HepG2 (cell line): ENCODE results near the gene CARHSP1. TPM values are rescaled to one million over a fixed set of nuclear protein-coding genes. Genes with fewer than 3 reads are reported as not detected.

Source experiments
- ARID5B ChIP-seq: IDR thresholded peaks from 2 replicates; pipeline ENCODE4 v1.4.0; 2020; ENCODE audit warnings: mild to moderate bottlenecking, missing genetic modification reagents
- MYPOP ChIP-seq: sonication (generic); formaldehyde crosslinking; IDR thresholded peaks from 2 replicates; pipeline ENCODE4 v1.8.1; 2023; ENCODE audit warnings: mild to moderate bottlenecking, moderate library complexity, missing genetic modification reagents
- NPAS2 ChIP-seq: sonication (generic); formaldehyde crosslinking; IDR thresholded peaks from 2 replicates; pipeline ENCODE4 v1.8.0; 2022; ENCODE audit warnings: mild to moderate bottlenecking, missing genetic modification reagents, borderline replicate concordance
- PCBP1 ChIP-seq: fragments of 200-400 bp; formaldehyde crosslinking; IDR thresholded peaks from 2 replicates; pipeline ENCODE4 v1.6.1; 2017; ENCODE audit warnings: mild to moderate bottlenecking, low read depth, low read length, borderline replicate concordance
- PHF21A ChIP-seq: sonication (generic); formaldehyde crosslinking; IDR thresholded peaks from 2 replicates; pipeline ENCODE4 v1.5.0; 2020; ENCODE audit warnings: mild to moderate bottlenecking, missing genetic modification reagents
- SOX6 ChIP-seq, 2 experiments: fragments of 450-650 bp in 1 of 2; sonication (generic) in 1 of 2; formaldehyde crosslinking in 1 of 2; IDR thresholded peaks; 2 replicates each; pipeline versions ENCODE4 v1.4.0 to v1.6.1; 2017 to 2020; ENCODE audit warnings: antibody characterized with exemption in 1 of 2, mild to moderate bottlenecking in 1 of 2, missing genetic modification reagents in 1 of 2
- STAT6 ChIP-seq: sonication (generic); formaldehyde crosslinking; IDR thresholded peaks from 2 replicates; pipeline ENCODE4 v1.4.0; 2020; ENCODE audit warnings: missing genetic modification reagents, mild to moderate bottlenecking, borderline replicate concordance
- TCF7 ChIP-seq: sonication (generic); IDR thresholded peaks from 2 replicates; pipeline ENCODE4 v1.6.1; 2016; ENCODE audit warnings: antibody characterized with exemption, low read depth
- ZNF18 ChIP-seq: sonication (generic); formaldehyde crosslinking; IDR thresholded peaks from 2 replicates; pipeline ENCODE4 v1.8.0; 2022; ENCODE audit warnings: mild to moderate bottlenecking, missing genetic modification reagents; ENCODE audit not compliant: insufficient replicate concordance
- ZNF598 ChIP-seq: sonication (generic); formaldehyde crosslinking; IDR thresholded peaks from 2 replicates; pipeline ENCODE4 v1.5.1; 2020; ENCODE audit warnings: mild to moderate bottlenecking, missing genetic modification reagents, borderline replicate concordance
- ZNF609 ChIP-seq: sonication (generic); formaldehyde crosslinking; IDR thresholded peaks from 2 replicates; pipeline ENCODE4 v1.4.0; 2020; ENCODE audit warnings: mild to moderate bottlenecking, missing genetic modification reagents, borderline replicate concordance
- ZNF619 ChIP-seq: sonication (generic); formaldehyde crosslinking; IDR thresholded peaks from 2 replicates; pipeline ENCODE4 v1.4.0; 2020; ENCODE audit warnings: mild to moderate bottlenecking, missing genetic modification reagents
- ZSCAN22 ChIP-seq: sonication (generic); formaldehyde crosslinking; IDR thresholded peaks from 2 replicates; pipeline ENCODE4 v1.4.0; 2020; ENCODE audit warnings: mild to moderate bottlenecking, missing genetic modification reagents
- ZSCAN30 ChIP-seq: sonication (generic); formaldehyde crosslinking; IDR thresholded peaks from 2 replicates; pipeline ENCODE4 v1.5.0; 2020; ENCODE audit warnings: mild to moderate bottlenecking, missing genetic modification reagents
- polyA plus RNA-seq, 8 experiments: library from polyadenylated mRNA; depleted of rRNA in 3 of 8; stranded (reverse) in 7 of 8; unstranded in 1 of 8; fragments of >200 nt; fragmentation: Illumina TruSeq in 4 of 8; extraction: Trizol in 4 of 8; gene quantifications; 2 replicates each; pipeline versions ENCODE4 v1.2.1 to v1.2.3, GENCODE V29; 2011 to 2016; ENCODE audit warnings: low read depth in 4 of 8, missing spikeins in 1 of 8, mixed read lengths in 1 of 8; ENCODE audit not compliant: insufficient read depth in 1 of 8
- total RNA-seq, 5 experiments: library from RNA; depleted of rRNA; stranded (reverse); fragments of >200 nt; fragmentation: Illumina TruSeq; extraction: Trizol; gene quantifications; 2 replicates each; pipeline ENCODE4 v1.2.3, GENCODE V29; 2016; ENCODE audit warnings: low read depth in 1 of 5

Gene CARHSP1
- total and polyA plus RNA-seq, 2 of the 13 experiments (the other 11 are each of a cell fraction or from before 2014, with no cell fraction given) = 173 to 345 TPM

- TF ChIP-seq ZNF609 (CRISPR knock-in tag) (no peak), NPAS2 (CRISPR knock-in tag) (no peak), PHF21A (CRISPR knock-in tag) (0 out of 2 replicates have a peak, but pooled peaks have one; percentile 39), ZNF18 (CRISPR knock-in tag) (no peak), ZSCAN30 (CRISPR knock-in tag) (no peak), ZNF598 (CRISPR knock-in tag) (no peak), MYPOP (CRISPR knock-in tag) (no peak), STAT6 (CRISPR knock-in tag) (no peak), PCBP1 (no peak), ARID5B (CRISPR knock-in tag) (0 out of 2 replicates have a peak, but pooled peaks have one; percentile 30), TCF7 (no peak), SOX6 (IDR thresholded peaks at IDR 0.05) (no peak), SOX6 (CRISPR knock-in tag; IDR thresholded peaks at IDR 0.05) (0 out of 2 replicates have a peak, but pooled peaks have one; percentile 31), ZSCAN22 (CRISPR knock-in tag) (no peak), ZNF619 (0 out of 2 replicates have a peak, but pooled peaks have one; percentile 51)
Observed at GRCh38 chr16:8878523-8878911, 9.7 kb upstream of the CARHSP1 start (continued).
